GM19023 (cell line): ENCODE data around the gene ZSWIM6.

Experiments
- ATAC-seq: cut with Tn5 transposase; IDR thresholded peaks from one replicate; pipeline ENCODE4 v1.9.1; 2021; ENCODE audit warnings: mild to moderate bottlenecking, moderate library complexity; ENCODE audit not compliant: unreplicated experiment

Gene ZSWIM6

GRCh38 chr5:61306531-61307131 is 25.4 kb upstream of the ZSWIM6 start:
- peak; percentile 79 for ATAC-seq

GRCh38 chr5:61307191-61307590 is 24.9 kb upstream of the ZSWIM6 start:
- no peak for ATAC-seq

- ATAC-seq, result no peak
Measured at GRCh38 chr5:61307611-61308010, 24.4 kb upstream of the ZSWIM6 start.

GRCh38 chr5:61308712-61309111 is 23.3 kb upstream of the ZSWIM6 start:
- ATAC-seq, result no peak

GRCh38 chr5:61309115-61309514 is 22.9 kb upstream of the ZSWIM6 start:
- no peak for ATAC-seq

GRCh38 chr5:61311056-61311610 is 20.9 kb upstream of the ZSWIM6 start:
- ATAC-seq, result no peak

GRCh38 chr5:61311836-61312808 is 19.9 kb upstream of the ZSWIM6 start:
- no peak for ATAC-seq

GRCh38 chr5:61313960-61314681 is 17.9 kb upstream of the ZSWIM6 start:
- ATAC-seq, result no peak

GRCh38 chr5:61318376-61318775 is 13.7 kb upstream of the ZSWIM6 start:
- no peak for ATAC-seq

- peak; percentile 98 for ATAC-seq
Measured at GRCh38 chr5:61319388-61320146, 12.5 kb upstream of the ZSWIM6 start.

GRCh38 chr5:61320860-61321259 is 11.2 kb upstream of the ZSWIM6 start:
- ATAC-seq, result no peak

- no peak for ATAC-seq
Measured at GRCh38 chr5:61321669-61322068, 10.4 kb upstream of the ZSWIM6 start.

- no peak for ATAC-seq
Measured at GRCh38 chr5:61322738-61323725, 9.0 kb upstream of the ZSWIM6 start.

- peak; percentile 16 for ATAC-seq
Measured at GRCh38 chr5:61327760-61328753, 4.0 kb upstream of the ZSWIM6 start.

- no peak for ATAC-seq
Measured at GRCh38 chr5:61328791-61329549, 3.1 kb upstream of the ZSWIM6 start.

GRCh38 chr5:61329550-61330128 is 2.4 kb upstream of the ZSWIM6 start:
- no peak for ATAC-seq

GRCh38 chr5:61330341-61330844 is 1.7 kb upstream of the ZSWIM6 start:
- no peak for ATAC-seq
